ENCODE data around the gene RANGRF. TPM values are rescaled to one million over a fixed set of nuclear protein-coding genes. Genes with fewer than 3 reads are reported as not detected.

Gene RANGRF
- total RNA-seq, 2 donors from 2014 or later, result 59.2 to 73.8 TPM

- DNase-seq (no peak), ATAC-seq (replicated peaks in 1 of 2) (no peak)
- Mint-ChIP-seq H3K9me3 (no peaks in the 10 kb centered on the region), H3K4me1 (ENCODE audit: low read depth) (no peaks in the 10 kb centered on the region), H3K27me3 (ENCODE audit: low read depth) (no peaks in the 10 kb centered on the region), H3K4me3 (no peak overlapping the region), H3K27ac (no peak overlapping the region), H3K36me3 (ENCODE audit: insufficient read depth in 2 of 2) (peaks cover 5 to 23% of the 10 kb centered on the region in 2 donors)
Measured at GRCh38 chr17:8264320-8264719, 24.1 kb upstream of the RANGRF start.

DNA sequence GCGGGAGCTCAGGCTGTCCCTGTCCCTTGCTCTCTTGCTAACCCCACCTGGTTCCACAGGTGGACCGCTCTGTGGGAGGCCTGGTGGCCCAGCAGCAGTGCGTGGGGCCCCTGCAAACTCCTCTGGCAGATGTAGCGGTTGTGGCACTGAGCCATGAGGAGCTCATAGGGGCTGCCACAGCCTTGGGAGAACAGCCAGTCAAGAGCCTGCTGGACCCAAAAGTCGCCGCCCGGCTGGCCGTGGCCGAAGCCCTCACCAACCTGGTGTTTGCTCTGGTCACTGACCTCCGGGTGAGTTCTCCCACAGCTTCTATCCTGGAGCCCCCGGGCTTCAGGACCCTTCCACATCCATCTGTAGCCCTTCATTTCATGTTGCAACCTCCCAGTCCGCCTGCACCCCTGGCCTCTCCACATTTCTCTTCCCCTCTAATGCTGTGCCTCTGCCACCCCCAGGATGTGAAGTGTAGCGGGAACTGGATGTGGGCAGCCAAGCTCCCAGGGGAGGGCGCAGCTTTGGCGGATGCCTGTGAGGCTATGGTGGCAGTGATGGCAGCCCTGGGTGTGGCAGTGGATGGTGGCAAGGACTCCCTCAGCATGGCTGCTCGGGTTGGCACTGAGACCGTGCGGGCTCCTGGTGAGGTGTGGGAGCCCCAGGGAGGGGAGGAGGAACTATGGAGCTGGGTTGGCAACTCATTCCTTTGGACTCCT, 23.5 kb upstream of the RANGRF start:
- Mint-ChIP-seq H3K27ac (no peak overlapping the region), H3K27me3 (ENCODE audit: low read depth) (no peaks in the 10 kb centered on the region), H3K4me3 (no peak overlapping the region), H3K36me3 (ENCODE audit: insufficient read depth in 2 of 2) (peaks cover 5 to 23% of the 10 kb centered on the region in 2 donors), H3K4me1 (ENCODE audit: low read depth) (no peaks in the 10 kb centered on the region), H3K9me3 (no peaks in the 10 kb centered on the region)
- DNase-seq (no peak), ATAC-seq (replicated peaks in 1 of 2) (no peak)

DNA sequence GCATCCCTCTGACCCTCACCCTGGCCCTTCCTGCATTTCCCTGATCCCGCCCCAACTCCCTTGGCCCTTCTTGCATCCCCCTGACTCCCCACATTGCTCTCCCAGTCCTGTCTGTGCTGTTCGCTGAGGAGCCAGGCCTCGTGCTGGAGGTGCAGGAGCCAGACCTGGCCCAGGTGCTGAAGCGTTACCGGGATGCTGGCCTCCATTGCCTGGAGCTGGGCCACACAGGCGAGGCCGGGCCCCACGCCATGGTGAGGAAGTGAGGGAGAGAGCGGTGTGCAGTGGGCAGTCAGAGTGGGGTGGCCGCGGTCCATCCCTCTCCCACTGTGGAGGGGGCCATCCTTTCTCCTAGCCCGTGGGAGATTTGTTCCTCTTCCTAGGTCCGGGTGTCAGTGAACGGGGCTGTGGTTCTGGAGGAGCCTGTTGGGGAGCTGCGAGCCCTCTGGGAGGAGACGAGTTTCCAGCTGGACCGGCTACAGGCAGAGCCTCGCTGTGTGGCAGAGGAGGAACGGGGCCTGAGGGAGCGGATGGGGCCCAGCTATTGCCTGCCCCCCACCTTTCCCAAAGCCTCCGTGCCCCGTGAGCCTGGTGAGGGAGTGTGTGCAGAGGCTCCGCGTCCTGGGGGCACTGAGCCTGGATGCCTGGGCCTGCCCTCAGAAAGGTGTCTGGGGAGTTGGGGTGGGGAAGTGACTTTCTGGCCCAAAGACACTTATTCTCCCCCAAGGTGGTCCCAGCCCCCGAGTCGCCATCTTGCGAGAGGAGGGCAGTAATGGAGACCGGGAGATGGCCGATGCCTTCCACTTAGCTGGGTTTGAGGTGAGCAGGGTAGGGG, 21.6 kb upstream of the RANGRF start:
- H3K4me3 Mint-ChIP-seq, result no peak overlapping the region
- no peaks in the 10 kb centered on the region for H3K9me3 Mint-ChIP-seq
- no peaks in the 10 kb centered on the region for H3K4me1 Mint-ChIP-seq (ENCODE audit: low read depth)
- H3K27ac Mint-ChIP-seq, result no peak overlapping the region
- ATAC-seq (replicated peaks in 1 of 2), result no peak
- H3K36me3 Mint-ChIP-seq (ENCODE audit: insufficient read depth in 2 of 2), result peaks cover 6 to 21% of the 10 kb centered on the region in 2 donors
- DNase-seq, result no peak
- no peaks in the 10 kb centered on the region for H3K27me3 Mint-ChIP-seq (ENCODE audit: low read depth)

DNA sequence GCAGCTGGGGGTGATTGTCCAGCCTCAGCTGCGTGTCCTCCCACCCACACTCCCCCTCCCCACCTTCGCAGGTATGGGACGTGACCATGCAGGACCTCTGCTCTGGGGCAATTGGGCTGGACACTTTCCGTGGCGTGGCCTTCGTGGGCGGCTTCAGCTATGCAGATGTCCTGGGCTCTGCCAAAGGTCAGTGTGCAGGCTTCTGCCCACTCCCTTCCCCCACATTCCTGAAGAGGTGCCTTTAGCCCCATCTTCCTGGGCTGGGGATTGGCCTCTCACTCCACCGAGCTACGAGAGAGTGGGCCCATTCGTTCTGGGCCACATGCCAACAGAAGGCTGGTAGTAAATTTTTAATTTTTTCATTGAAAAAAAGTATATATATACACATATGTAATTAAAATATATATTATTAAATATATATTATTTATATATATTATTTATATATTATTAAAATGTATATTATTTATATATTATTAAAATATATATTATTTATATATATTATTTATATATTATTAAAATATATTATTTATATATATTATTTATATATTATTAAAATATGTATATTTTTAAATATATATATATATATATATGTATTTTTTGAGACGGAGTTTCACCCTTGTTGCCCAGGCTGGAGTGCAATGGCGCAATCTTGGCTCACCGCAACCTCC, 20.9 kb upstream of the RANGRF start:
- Mint-ChIP-seq H3K9me3 (no peaks in the 10 kb centered on the region), H3K27ac (no peak overlapping the region), H3K4me3 (no peak overlapping the region), H3K27me3 (ENCODE audit: low read depth) (no peaks in the 10 kb centered on the region), H3K4me1 (ENCODE audit: low read depth) (no peaks in the 10 kb centered on the region), H3K36me3 (ENCODE audit: insufficient read depth in 2 of 2) (peaks cover 6 to 19% of the 10 kb centered on the region in 2 donors)
- DNase-seq, result no peak
- no peak for ATAC-seq (replicated peaks in 1 of 2)

- Mint-ChIP-seq H3K36me3 (ENCODE audit: insufficient read depth in 2 of 2) (peaks cover 6 to 13% of the 10 kb centered on the region in 2 donors), H3K4me1 (ENCODE audit: low read depth) (no peaks in the 10 kb centered on the region), H3K27me3 (ENCODE audit: low read depth) (no peaks in the 10 kb centered on the region), H3K9me3 (no peaks in the 10 kb centered on the region), H3K4me3 (no peak overlapping the region), H3K27ac (no peak overlapping the region)
- DNase-seq, result no peak
- peak in 1 of 2 donors; percentile 20 for ATAC-seq (replicated peaks in 1 of 2)
Measured at GRCh38 chr17:8268550-8269298, 19.7 kb upstream of the RANGRF start.

DNA sequence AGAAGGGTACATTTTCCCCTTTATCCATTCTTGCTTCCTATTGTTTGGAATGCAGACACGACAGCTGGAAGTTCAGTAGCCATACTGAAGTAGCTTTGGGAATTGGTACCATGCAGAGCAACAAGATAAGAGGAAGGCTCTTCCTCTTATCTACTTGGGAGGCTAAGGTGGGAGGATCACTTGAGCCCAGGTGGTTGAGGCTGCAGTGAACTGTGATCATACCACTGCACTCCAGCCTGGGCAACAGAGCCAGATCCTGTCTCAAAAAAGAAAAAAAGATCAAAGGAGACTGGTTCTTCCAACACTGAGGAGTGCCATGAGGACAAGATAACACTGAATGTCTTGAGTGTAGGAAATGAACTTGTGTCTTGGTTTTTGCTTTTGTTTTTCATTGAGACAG, 16.0 kb upstream of the RANGRF start:
- Mint-ChIP-seq H3K4me1 (ENCODE audit: low read depth) (no peaks in the 10 kb centered on the region), H3K27me3 (ENCODE audit: low read depth) (no peaks in the 10 kb centered on the region), H3K36me3 (ENCODE audit: insufficient read depth in 2 of 2) (peaks cover 4 to 7% of the 10 kb centered on the region in 2 donors), H3K9me3 (no peaks in the 10 kb centered on the region), H3K27ac (no peak overlapping the region), H3K4me3 (no peak overlapping the region)
- DNase-seq (no peak), ATAC-seq (replicated peaks in 1 of 2) (no peak)

GRCh38 chr17:8273884-8274444, 14.5 kb upstream of the RANGRF start:
- no peaks in the 10 kb centered on the region for H3K27me3 Mint-ChIP-seq (ENCODE audit: low read depth)
- H3K9me3 Mint-ChIP-seq, result no peaks in the 10 kb centered on the region
- ATAC-seq (replicated peaks in 1 of 2) (no peak), DNase-seq (no peak)
- H3K4me1 Mint-ChIP-seq (ENCODE audit: low read depth), result no peaks in the 10 kb centered on the region
- H3K27ac Mint-ChIP-seq, result no peak overlapping the region
- no peak overlapping the region for H3K4me3 Mint-ChIP-seq
- peaks cover 4 to 7% of the 10 kb centered on the region in 2 donors for H3K36me3 Mint-ChIP-seq (ENCODE audit: insufficient read depth in 2 of 2)

GRCh38 chr17:8274816-8275215, 13.7 kb upstream of the RANGRF start:
- Mint-ChIP-seq H3K4me1 (ENCODE audit: low read depth) (no peaks in the 10 kb centered on the region), H3K27me3 (ENCODE audit: low read depth) (no peaks in the 10 kb centered on the region), H3K27ac (no peak overlapping the region), H3K4me3 (no peak overlapping the region), H3K9me3 (no peaks in the 10 kb centered on the region), H3K36me3 (ENCODE audit: insufficient read depth in 2 of 2) (peaks cover 4 to 9% of the 10 kb centered on the region in 2 donors)
- ATAC-seq (replicated peaks in 1 of 2), result no peak
- no peak for DNase-seq

DNA sequence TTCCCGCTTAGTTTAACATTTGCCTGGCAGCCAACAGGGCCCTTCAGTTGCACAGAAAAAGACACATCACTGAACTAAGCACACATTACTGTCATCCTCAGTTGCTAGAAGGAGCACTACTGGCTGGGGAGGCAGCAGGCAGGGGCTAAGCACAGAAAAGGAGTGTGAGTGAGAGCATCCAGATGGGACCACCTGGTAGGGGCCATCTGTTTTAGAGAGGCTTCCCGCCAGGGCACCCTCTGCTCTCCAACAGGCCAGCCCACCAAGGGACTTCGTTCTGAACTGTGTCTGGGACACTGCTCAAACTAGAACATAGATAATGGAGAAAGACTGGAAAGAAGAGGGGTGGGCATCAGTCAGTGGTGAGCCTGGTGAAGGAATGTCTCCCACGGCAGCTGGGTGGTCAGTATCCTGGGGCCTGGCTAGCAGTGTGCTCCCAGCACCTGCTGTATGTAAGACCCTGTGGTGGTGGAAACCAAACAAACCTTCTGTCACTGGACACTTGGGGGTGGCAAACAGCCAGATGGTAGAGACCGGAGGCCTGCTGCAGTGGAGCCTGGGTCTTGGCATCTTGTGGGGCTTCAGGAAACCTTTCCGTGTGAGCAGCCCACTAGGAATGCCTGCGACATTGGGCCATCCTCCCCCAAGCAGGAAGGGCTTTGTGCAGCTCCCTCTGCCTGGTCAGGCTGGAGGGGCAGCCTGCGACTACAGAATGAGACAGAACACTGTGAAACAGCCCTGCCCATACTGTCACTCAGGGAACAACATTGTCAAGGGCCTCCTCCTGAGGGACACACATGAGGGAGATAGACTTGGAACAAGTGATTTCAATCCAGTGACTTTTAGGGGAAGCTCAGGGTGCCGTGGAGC, 12.8 kb upstream of the RANGRF start:
- ATAC-seq (replicated peaks in 1 of 2), result no peak
- Mint-ChIP-seq H3K4me3 (no peak overlapping the region), H3K27ac (no peak overlapping the region), H3K36me3 (ENCODE audit: insufficient read depth in 2 of 2) (peaks cover 4% of the 10 kb centered on the region in 2 donors), H3K27me3 (ENCODE audit: low read depth) (no peaks in the 10 kb centered on the region), H3K9me3 (no peaks in the 10 kb centered on the region), H3K4me1 (ENCODE audit: low read depth) (no peaks in the 10 kb centered on the region)
- DNase-seq, result no peak

DNA sequence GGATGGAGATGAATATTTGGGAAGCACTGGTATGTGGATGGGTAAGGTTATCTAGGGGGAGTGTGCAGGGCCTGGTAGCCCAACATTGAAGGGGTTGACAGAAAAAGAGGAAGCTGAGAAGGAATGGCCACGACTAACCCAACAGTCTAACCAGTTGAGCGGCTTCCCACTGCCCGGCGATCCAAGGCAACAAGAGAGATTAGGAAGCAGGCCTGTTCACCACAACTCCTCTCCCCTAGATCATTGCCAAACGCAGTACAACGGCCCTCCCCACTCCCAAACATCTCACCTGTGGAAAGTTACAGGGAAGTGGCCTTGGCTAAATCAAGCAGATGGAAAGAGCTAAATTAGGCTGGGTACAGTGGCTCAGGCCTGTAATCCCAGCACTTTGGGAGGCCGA, 11.2 kb upstream of the RANGRF start:
- no peak for ATAC-seq (replicated peaks in 1 of 2)
- Mint-ChIP-seq H3K4me3 (no peak overlapping the region), H3K9me3 (no peaks in the 10 kb centered on the region), H3K27ac (no peak overlapping the region), H3K27me3 (ENCODE audit: low read depth) (no peaks in the 10 kb centered on the region), H3K36me3 (ENCODE audit: insufficient read depth in 2 of 2) (peaks cover 1 to 2% of the 10 kb centered on the region in 2 donors), H3K4me1 (ENCODE audit: low read depth) (no peaks in the 10 kb centered on the region)
- DNase-seq, result no peak

- H3K9me3 Mint-ChIP-seq, result no peaks in the 10 kb centered on the region
- H3K36me3 Mint-ChIP-seq (ENCODE audit: insufficient read depth in 2 of 2), result peaks cover 0 to 2% of the 10 kb centered on the region in 2 donors
- H3K4me1 Mint-ChIP-seq (ENCODE audit: low read depth), result peaks cover 2% of the 10 kb centered on the region
- no peak for DNase-seq
- no peaks in the 10 kb centered on the region for H3K27me3 Mint-ChIP-seq (ENCODE audit: low read depth)
- H3K4me3 Mint-ChIP-seq, result no peak overlapping the region
- ATAC-seq (replicated peaks in 1 of 2), result no peak
- no peak overlapping the region for H3K27ac Mint-ChIP-seq
Measured at GRCh38 chr17:8282345-8282744, 6.1 kb upstream of the RANGRF start.

DNA sequence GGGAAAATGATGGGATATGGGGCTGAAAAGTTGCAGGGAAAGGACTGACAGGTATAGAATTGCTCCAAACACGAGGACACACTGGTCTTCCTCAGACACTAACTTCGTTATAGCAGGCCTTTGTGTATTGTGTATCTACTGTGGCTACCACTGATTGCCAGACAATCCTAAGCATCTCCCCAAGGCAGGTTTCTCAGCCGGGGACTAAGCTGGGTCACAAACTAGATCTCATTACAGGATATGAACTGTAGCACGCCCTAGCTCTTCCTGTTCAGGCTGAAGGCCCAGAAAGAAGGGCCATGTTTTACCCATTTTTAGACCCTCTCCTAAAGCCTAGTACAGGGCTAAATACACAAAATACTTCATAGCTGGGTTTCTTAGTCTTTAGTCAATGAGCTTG, 5.1 kb upstream of the RANGRF start:
- Mint-ChIP-seq H3K9me3 (no peaks in the 10 kb centered on the region), H3K27ac (no peak overlapping the region), H3K27me3 (ENCODE audit: low read depth) (no peaks in the 10 kb centered on the region), H3K4me1 (ENCODE audit: low read depth) (peaks cover 10% of the 10 kb centered on the region), H3K4me3 (no peak overlapping the region), H3K36me3 (ENCODE audit: insufficient read depth in 2 of 2) (peaks cover 1 to 2% of the 10 kb centered on the region in 2 donors)
- ATAC-seq (replicated peaks in 1 of 2), result no peak
- DNase-seq, result no peak

All from activated T-cell treated with anti-CD3 and anti-CD28 coated beads, Interleukin-2, amount 50 U/mL, for 72 hours (primary cell).